Neural crest cell (in vitro differentiated cells): ENCODE results near the gene GPC6. TPM values are rescaled to one million over a fixed set of nuclear protein-coding genes. Genes with fewer than 3 reads are reported as not detected.
A peak's percentile ranks its signal among the peaks of the same experiment; 100 is the strongest.

ENCODE experiments used
- DNase-seq: peaks from one replicate; pipeline ENCODE4 v3.0.0; 2021; ENCODE audit warnings: low read depth, mixed read lengths, low spot score
- H3K27ac Mint-ChIP-seq: one replicate; pipeline ENCODE4 v1.8.0; 2021; ENCODE audit warnings: mild to moderate bottlenecking, mixed read lengths; ENCODE audit not compliant: unreplicated experiment
- H3K27me3 Mint-ChIP-seq: 2 replicates; pipeline ENCODE4 v1.8.0; 2021; ENCODE audit warnings: low read depth, mild to moderate bottlenecking, mixed read lengths
- H3K36me3 Mint-ChIP-seq: 2 replicates; pipeline ENCODE4 v1.8.0; 2021; ENCODE audit warnings: low read depth, mild to moderate bottlenecking, mixed read lengths
- H3K4me1 Mint-ChIP-seq: 2 replicates; pipeline ENCODE4 v1.8.0; 2021; ENCODE audit warnings: mixed read lengths
- H3K4me3 Mint-ChIP-seq: one replicate; pipeline ENCODE4 v1.8.0; 2021; ENCODE audit warnings: mild to moderate bottlenecking, mixed read lengths
- H3K9me3 Mint-ChIP-seq: 2 replicates; pipeline ENCODE4 v1.8.0; 2021; ENCODE audit warnings: mixed read lengths
- CTCF ChIP-seq: fragments of 200-600 bp; sonication (generic); conservative IDR thresholded peaks from 2 replicates; pipeline ENCODE4 v1.5.0; 2021; ENCODE audit warnings: antibody characterized with exemption, mild to moderate bottlenecking
- total RNA-seq: library from RNA; stranded (reverse); gene quantifications from 2 replicates; pipeline ENCODE4 v1.2.1, GENCODE V29; 2021

Gene GPC6
- total RNA-seq, 1 donor from 2014 or later: 13.4 TPM

DNA sequence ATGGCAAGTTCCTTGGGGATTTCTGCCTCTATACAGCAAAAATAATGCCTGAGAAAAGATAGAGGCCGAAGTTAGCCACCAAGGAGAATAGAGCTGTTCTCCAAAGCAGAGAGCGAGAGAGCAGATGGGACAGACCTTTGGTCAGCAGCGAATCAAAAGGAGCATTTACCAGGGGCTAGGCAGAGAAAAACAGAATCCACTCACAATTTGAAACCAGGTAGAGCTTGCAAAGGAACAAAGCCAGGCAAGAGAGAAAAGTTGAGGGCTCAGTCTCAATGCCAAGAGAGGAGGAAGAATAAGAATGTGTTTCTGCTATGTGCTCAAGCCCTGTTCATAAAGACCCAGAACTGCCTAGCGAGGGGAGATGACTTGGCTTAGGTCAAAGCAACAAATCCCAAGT lies 1140.1 kb downstream of the GPC6 start:
- peaks cover 6% of the 10 kb centered on the region for H3K4me1 Mint-ChIP-seq
- peaks cover 3% of the 10 kb centered on the region for H3K9me3 Mint-ChIP-seq
- TF ChIP-seq CTCF: no peak
- no peak overlapping the region for H3K4me3 Mint-ChIP-seq
- H3K27me3 Mint-ChIP-seq: no peaks in the 10 kb centered on the region
- DNase-seq: no peak
- H3K27ac Mint-ChIP-seq: no peak overlapping the region
- no peaks in the 10 kb centered on the region for H3K36me3 Mint-ChIP-seq

GRCh38 chr13:94369972-94370436 lies 1143.4 kb downstream of the GPC6 start:
- DNase-seq: no peak
- Mint-ChIP-seq H3K27me3 (no peaks in the 10 kb centered on the region), H3K9me3 (peaks cover 3% of the 10 kb centered on the region), H3K4me1 (peaks cover 5% of the 10 kb centered on the region), H3K36me3 (peaks cover 6% of the 10 kb centered on the region), H3K27ac (no peak overlapping the region), H3K4me3 (no peak overlapping the region)
- no peak for TF ChIP-seq CTCF

DNA sequence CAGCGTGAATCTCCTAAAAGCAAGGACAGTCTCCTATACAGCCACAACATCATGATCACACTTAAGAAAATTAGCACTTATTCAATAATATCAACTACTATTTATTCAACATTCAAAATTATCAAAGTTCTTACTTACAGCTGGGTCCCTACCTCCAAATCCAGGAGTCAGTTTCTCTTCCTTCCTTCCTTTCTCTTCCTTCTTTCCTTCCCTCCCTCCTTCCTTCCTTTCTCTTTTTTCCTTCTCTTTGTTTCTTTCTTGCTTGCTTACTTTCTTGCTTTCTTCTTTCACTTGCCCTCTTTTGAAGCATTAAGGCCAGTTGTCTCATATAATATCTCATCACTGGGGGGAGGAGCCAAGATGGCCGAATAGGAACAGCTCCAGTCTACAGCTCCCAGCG lies 1145.2 kb downstream of the GPC6 start:
- Mint-ChIP-seq H3K9me3 (peaks cover 3% of the 10 kb centered on the region), H3K4me3 (peak overlapping the region; percentile 47), H3K4me1 (peaks cover 5% of the 10 kb centered on the region), H3K27me3 (no peaks in the 10 kb centered on the region), H3K27ac (no peak overlapping the region), H3K36me3 (peaks cover 6% of the 10 kb centered on the region)
- TF ChIP-seq CTCF: no peak
- no peak for DNase-seq

DNA sequence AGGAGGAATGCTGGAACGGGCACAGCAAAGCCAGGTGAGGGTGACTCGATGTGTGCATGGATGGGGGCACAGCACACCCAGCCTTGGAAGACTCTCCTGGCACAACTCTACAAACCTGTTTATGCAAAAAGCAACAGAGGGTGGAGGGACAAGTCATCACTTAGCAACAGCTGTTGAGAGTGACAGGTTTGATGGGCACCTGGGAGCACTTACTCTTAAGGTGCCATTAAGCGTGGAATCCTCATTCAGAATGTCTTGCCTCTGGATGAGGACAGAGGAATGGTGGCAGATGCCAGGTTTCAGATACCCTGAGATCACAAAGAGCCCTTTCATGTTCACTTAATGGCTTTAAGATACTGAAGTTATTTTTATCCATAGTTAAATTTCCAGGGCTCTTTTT lies 1155.9 kb downstream of the GPC6 start:
- Mint-ChIP-seq H3K4me3 (no peak overlapping the region), H3K4me1 (peaks cover 13% of the 10 kb centered on the region), H3K9me3 (no peaks in the 10 kb centered on the region), H3K27ac (no peak overlapping the region), H3K36me3 (no peaks in the 10 kb centered on the region), H3K27me3 (peaks cover 2% of the 10 kb centered on the region)
- TF ChIP-seq CTCF: no peak
- no peak for DNase-seq

DNA sequence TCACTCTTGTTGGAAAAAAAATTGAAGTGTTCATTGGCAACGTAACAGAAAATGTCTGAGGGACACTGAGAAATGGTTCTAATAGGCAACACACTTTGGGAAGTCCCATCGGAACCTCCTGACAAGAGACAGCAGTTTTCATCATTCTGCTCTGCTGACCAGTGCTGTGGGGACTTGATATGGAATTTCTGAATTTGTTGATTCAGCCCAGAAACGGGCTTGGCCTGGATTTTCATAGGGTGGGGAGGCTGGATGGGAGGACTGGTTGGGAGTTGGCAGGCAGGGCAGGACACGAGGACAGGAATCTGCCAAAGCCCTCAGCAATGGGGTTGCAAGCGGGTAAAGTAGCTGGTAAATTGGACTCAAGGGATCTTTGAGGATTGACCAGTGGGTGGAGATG lies 1156.4 kb downstream of the GPC6 start:
- no peak overlapping the region for H3K27ac Mint-ChIP-seq
- TF ChIP-seq CTCF: no peak
- no peak for DNase-seq
- no peaks in the 10 kb centered on the region for H3K36me3 Mint-ChIP-seq
- no peaks in the 10 kb centered on the region for H3K9me3 Mint-ChIP-seq
- H3K27me3 Mint-ChIP-seq: peaks cover 2% of the 10 kb centered on the region
- no peak overlapping the region for H3K4me3 Mint-ChIP-seq
- peaks cover 13% of the 10 kb centered on the region for H3K4me1 Mint-ChIP-seq
